LNCAP (cell line): ENCODE results near the gene ERI3.

Experiments
- CTCF ChIP-seq: fragments of 450-650 bp; IDR thresholded peaks from 2 replicates; pipeline ENCODE4 v1.5.1; 2017; ENCODE audit warnings: mild to moderate bottlenecking

ERI3 gene

DNA sequence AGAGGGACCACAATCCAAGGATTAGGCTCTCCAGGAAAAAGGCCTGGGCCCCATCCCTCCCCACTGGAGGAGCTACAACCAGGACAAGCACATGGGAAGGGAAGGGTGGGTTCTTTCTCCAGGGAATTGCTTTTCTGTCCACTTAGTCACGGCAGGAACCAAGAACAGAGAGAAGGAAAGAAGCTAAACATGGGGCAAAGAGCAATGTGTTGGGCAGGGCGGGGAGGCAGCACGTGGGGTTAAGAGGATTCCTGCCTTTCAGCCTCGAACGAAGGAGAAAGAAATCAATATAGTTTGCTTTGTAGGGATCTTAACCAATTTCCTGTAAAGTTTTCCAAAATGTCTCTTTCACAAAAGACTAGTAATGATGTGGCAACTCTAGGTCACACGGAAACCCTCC is 21.7 kb downstream of the ERI3 start:
- no peak for TF ChIP-seq CTCF

GRCh38 chr1:44332505-44332904 is 22.6 kb downstream of the ERI3 start:
- no peak for TF ChIP-seq CTCF

DNA sequence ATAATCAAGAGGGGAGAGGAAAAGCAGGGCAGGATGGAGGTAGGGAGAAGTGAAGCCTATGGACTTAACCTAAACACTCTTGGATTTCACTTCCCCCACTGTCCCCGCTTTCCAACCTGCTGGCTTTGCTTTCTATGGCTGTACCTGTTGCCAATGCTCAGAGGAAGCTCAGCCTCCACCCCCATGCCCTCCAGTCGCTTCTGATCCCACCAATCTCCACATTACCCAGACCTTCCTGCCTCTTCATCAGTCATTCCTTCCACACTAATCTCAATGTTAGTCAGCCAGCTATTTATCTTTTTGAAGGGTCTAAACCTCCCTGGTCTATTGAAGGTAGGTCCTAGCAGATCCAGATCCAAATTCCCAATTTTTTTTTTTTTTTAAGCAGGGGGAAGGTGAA is 24.1 kb downstream of the ERI3 start:
- no peak for TF ChIP-seq CTCF

- TF ChIP-seq CTCF: no peak
These were observed 26.2 kb downstream of the ERI3 start for GRCh38 chr1:44328671-44329416.

DNA sequence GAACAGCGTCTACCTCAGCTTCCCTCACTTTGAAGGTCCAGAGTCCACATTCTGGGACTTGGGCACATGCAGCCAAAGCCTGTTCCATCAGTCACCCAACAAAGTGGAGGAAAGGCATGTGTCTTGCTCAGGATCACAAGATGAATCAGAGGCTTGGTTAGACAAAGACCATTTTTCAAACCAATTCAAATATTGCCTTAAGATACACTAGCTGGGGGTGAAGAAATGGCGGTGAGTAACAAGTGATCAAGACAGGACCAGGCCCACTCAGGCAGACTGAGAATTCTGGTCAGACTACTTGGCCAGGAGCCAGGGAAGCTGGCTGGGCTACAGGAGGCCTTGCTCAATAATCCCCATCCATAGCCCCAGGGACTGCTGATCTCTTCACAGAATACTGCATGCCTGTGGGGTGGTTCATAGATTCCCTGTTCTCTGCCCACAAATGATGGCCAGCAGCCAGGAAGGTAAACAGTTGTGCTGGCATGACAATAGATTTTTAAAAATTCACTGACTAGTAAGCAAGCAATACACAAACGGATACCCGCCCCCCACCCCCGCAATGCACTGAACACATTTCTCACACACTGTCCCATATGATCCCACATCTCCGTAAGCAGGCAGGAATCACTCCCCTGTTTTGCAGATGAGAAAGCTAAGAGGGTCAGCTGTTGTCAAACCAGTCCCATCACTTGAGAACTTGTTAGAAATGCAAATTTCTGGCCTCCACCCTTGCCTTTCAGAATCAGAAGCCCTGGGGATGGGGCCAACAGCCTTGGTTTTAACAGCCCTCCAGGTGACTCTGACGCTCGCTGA is 27.2 kb downstream of the ERI3 start:
- TF ChIP-seq CTCF: no peak

- TF ChIP-seq CTCF: no peak
These were observed 28.1 kb downstream of the ERI3 start for GRCh38 chr1:44326821-44327465.

- TF ChIP-seq CTCF: no peak
These were observed 28.9 kb downstream of the ERI3 start for GRCh38 chr1:44326024-44326701.
